HEK293 (cell line): ENCODE data around the gene TMEM187.

Experiments used
- CTCF ChIP-seq: fragments of 450-650 bp; formaldehyde crosslinking; IDR thresholded peaks from 2 replicates; pipeline ENCODE4 v1.5.1; 2016; ENCODE audit warnings: missing biosample characterization, missing genetic modification characterization
- HOXA7 ChIP-seq: sonication (generic); formaldehyde crosslinking; IDR thresholded peaks from 2 replicates; pipeline ENCODE4 v1.8.1; 2022; ENCODE audit warnings: missing genetic modification reagents, borderline replicate concordance
- RBAK ChIP-seq: fragments of 450-650 bp; formaldehyde crosslinking; IDR thresholded peaks from 2 replicates; pipeline ENCODE4 v1.5.1; 2016; ENCODE audit warnings: missing biosample characterization, missing genetic modification characterization
- YY1 ChIP-seq: fragments of 450-650 bp; formaldehyde crosslinking; IDR thresholded peaks from 2 replicates; pipeline ENCODE4 v1.5.1; 2018; ENCODE audit warnings: missing biosample characterization, missing genetic modification characterization
- ZBTB1 ChIP-seq: fragments of 450-650 bp; formaldehyde crosslinking; IDR thresholded peaks from 2 replicates; pipeline ENCODE4 v1.5.1; 2016; ENCODE audit warnings: missing biosample characterization, missing genetic modification characterization
- ZBTB11 ChIP-seq: fragments of 450-650 bp; formaldehyde crosslinking; conservative IDR thresholded peaks from 2 replicates; pipeline ENCODE4 v1.5.1; 2016; ENCODE audit warnings: low read depth, missing biosample characterization, missing genetic modification characterization
- ZFP3 ChIP-seq: fragments of 450-650 bp; formaldehyde crosslinking; IDR thresholded peaks from 2 replicates; pipeline ENCODE4 v1.5.1; 2016; ENCODE audit warnings: low read depth, missing biosample characterization, missing genetic modification characterization
- ZNF266 ChIP-seq: fragments of 450-650 bp; formaldehyde crosslinking; IDR thresholded peaks from 2 replicates; pipeline ENCODE4 v1.5.1; 2016; ENCODE audit warnings: missing biosample characterization, missing genetic modification characterization, low read depth
- ZNF335 ChIP-seq: fragments of 450-650 bp; formaldehyde crosslinking; conservative IDR thresholded peaks from 2 replicates; pipeline ENCODE4 v1.5.1; 2016; ENCODE audit warnings: missing biosample characterization, missing genetic modification characterization
- ZNF354C ChIP-seq: fragments of 450-650 bp; formaldehyde crosslinking; IDR thresholded peaks from 2 replicates; pipeline ENCODE4 v1.5.1; 2016; ENCODE audit warnings: missing biosample characterization, missing genetic modification characterization, low read depth, borderline replicate concordance
- ZNF366 ChIP-seq: fragments of 450-650 bp; formaldehyde crosslinking; conservative IDR thresholded peaks from 2 replicates; pipeline ENCODE4 v1.5.1; 2016; ENCODE audit warnings: missing biosample characterization, missing genetic modification characterization
- ZNF37A ChIP-seq: fragments of 450-650 bp; IDR thresholded peaks from 2 replicates; pipeline ENCODE4 v1.5.1; 2018; ENCODE audit warnings: missing biosample characterization, missing genetic modification characterization
- ZNF416 ChIP-seq: fragments of 450-650 bp; formaldehyde crosslinking; IDR thresholded peaks from 2 replicates; pipeline ENCODE4 v1.5.1; 2016; ENCODE audit warnings: missing biosample characterization, missing genetic modification characterization
- ZNF423 ChIP-seq: fragments of 450-650 bp; formaldehyde crosslinking; IDR thresholded peaks from 2 replicates; pipeline ENCODE4 v1.5.1; 2016; ENCODE audit warnings: missing biosample characterization, missing genetic modification characterization
- ZNF426 ChIP-seq: fragments of 450-650 bp; formaldehyde crosslinking; IDR thresholded peaks from 2 replicates; pipeline ENCODE4 v1.5.1; 2017; ENCODE audit warnings: missing biosample characterization, missing genetic modification characterization, mild to moderate bottlenecking, inconsistent platforms, moderate library complexity
- ZNF48 ChIP-seq: fragments of 450-650 bp; formaldehyde crosslinking; IDR thresholded peaks from 2 replicates; pipeline ENCODE4 v1.5.1; 2016; ENCODE audit warnings: missing biosample characterization, missing genetic modification characterization
- ZNF530 ChIP-seq: fragments of 450-650 bp; formaldehyde crosslinking; IDR thresholded peaks from 2 replicates; pipeline ENCODE4 v1.5.1; 2016; ENCODE audit warnings: low read depth, missing biosample characterization, missing genetic modification characterization
- ZNF558 ChIP-seq: fragments of 450-650 bp; formaldehyde crosslinking; IDR thresholded peaks from 2 replicates; pipeline ENCODE4 v1.5.1; 2016; ENCODE audit warnings: missing biosample characterization, missing genetic modification characterization
- ZNF596 ChIP-seq: fragments of 450-650 bp; IDR thresholded peaks from 2 replicates; pipeline ENCODE4 v1.5.0; 2018; ENCODE audit warnings: missing biosample characterization, mild to moderate bottlenecking, missing genetic modification characterization, moderate library complexity
- ZNF600 ChIP-seq: fragments of 450-650 bp; formaldehyde crosslinking; IDR thresholded peaks from 2 replicates; pipeline ENCODE4 v1.5.1; 2016; ENCODE audit warnings: missing biosample characterization, missing genetic modification characterization
- ZNF660 ChIP-seq: fragments of 450-650 bp; IDR thresholded peaks from 2 replicates; pipeline ENCODE4 v1.5.1; 2018; ENCODE audit warnings: missing biosample characterization, mild to moderate bottlenecking, missing genetic modification characterization
- ZNF670 ChIP-seq: fragments of 450-650 bp; formaldehyde crosslinking; IDR thresholded peaks from 2 replicates; pipeline ENCODE4 v1.5.1; 2016; ENCODE audit warnings: missing biosample characterization, missing genetic modification characterization, low read depth
- ZNF701 ChIP-seq: fragments of 450-650 bp; formaldehyde crosslinking; IDR thresholded peaks from 2 replicates; pipeline ENCODE4 v1.5.1; 2016; ENCODE audit warnings: missing biosample characterization, missing genetic modification characterization
- TF ChIP-seq, protein P1 (sequence below): fragments of 450-650 bp; formaldehyde crosslinking; IDR thresholded peaks from 2 replicates; pipeline ENCODE4 v1.5.1; 2016; ENCODE audit warnings: missing biosample characterization, missing genetic modification characterization
- TF ChIP-seq, protein P2 (sequence below): fragments of 450-650 bp; formaldehyde crosslinking; IDR thresholded peaks from 2 replicates; pipeline ENCODE4 v1.5.1; 2016; ENCODE audit warnings: missing biosample characterization, missing genetic modification characterization, borderline replicate concordance
- TF ChIP-seq, protein P3 (sequence below): fragments of 450-650 bp; formaldehyde crosslinking; IDR thresholded peaks from 2 replicates; pipeline ENCODE4 v1.5.1; 2016; ENCODE audit warnings: missing biosample characterization, missing genetic modification characterization
- TF ChIP-seq, protein P4 (sequence below): fragments of 450-650 bp; IDR thresholded peaks from 2 replicates; pipeline ENCODE4 v1.5.1; 2018; ENCODE audit warnings: missing biosample characterization, missing genetic modification characterization

TMEM187 gene

GRCh38 chrX:153972368-153973126 is at the start of gene TMEM187 (continued):
- no peak for TF ChIP-seq CTCF
- TF ChIP-seq ZNF354C (tag by site-specific recombination) = no peak
- TF ChIP-seq, protein P1, sequence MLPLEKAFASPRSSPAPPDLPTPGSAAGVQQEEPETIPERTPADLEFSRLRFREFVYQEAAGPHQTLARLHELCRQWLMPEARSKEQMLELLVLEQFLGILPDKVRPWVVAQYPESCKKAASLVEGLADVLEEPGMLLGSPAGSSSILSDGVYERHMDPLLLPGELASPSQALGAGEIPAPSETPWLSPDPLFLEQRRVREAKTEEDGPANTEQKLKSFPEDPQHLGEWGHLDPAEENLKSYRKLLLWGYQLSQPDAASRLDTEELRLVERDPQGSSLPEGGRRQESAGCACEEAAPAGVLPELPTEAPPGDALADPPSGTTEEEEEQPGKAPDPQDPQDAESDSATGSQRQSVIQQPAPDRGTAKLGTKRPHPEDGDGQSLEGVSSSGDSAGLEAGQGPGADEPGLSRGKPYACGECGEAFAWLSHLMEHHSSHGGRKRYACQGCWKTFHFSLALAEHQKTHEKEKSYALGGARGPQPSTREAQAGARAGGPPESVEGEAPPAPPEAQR (tag by site-specific recombination) = no peak
- no peak for TF ChIP-seq ZNF416
- TF ChIP-seq, protein P2, sequence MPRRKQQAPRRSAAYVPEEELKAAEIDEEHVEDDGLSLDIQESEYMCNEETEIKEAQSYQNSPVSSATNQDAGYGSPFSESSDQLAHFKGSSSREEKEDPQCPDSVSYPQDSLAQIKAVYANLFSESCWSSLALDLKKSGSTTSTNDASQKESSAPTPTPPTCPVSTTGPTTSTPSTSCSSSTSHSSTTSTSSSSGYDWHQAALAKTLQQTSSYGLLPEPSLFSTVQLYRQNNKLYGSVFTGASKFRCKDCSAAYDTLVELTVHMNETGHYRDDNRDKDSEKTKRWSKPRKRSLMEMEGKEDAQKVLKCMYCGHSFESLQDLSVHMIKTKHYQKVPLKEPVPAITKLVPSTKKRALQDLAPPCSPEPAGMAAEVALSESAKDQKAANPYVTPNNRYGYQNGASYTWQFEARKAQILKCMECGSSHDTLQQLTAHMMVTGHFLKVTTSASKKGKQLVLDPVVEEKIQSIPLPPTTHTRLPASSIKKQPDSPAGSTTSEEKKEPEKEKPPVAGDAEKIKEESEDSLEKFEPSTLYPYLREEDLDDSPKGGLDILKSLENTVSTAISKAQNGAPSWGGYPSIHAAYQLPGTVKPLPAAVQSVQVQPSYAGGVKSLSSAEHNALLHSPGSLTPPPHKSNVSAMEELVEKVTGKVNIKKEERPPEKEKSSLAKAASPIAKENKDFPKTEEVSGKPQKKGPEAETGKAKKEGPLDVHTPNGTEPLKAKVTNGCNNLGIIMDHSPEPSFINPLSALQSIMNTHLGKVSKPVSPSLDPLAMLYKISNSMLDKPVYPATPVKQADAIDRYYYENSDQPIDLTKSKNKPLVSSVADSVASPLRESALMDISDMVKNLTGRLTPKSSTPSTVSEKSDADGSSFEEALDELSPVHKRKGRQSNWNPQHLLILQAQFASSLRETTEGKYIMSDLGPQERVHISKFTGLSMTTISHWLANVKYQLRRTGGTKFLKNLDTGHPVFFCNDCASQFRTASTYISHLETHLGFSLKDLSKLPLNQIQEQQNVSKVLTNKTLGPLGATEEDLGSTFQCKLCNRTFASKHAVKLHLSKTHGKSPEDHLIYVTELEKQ = no peak
- no peak for TF ChIP-seq ZNF558
- no peak for TF ChIP-seq YY1
- no peak for TF ChIP-seq ZNF366 (tag by site-specific recombination)
- no peak for TF ChIP-seq ZNF335 (tag by site-specific recombination)
- no peak for TF ChIP-seq ZNF266 (tag by site-specific recombination)
- TF ChIP-seq, protein P3, sequence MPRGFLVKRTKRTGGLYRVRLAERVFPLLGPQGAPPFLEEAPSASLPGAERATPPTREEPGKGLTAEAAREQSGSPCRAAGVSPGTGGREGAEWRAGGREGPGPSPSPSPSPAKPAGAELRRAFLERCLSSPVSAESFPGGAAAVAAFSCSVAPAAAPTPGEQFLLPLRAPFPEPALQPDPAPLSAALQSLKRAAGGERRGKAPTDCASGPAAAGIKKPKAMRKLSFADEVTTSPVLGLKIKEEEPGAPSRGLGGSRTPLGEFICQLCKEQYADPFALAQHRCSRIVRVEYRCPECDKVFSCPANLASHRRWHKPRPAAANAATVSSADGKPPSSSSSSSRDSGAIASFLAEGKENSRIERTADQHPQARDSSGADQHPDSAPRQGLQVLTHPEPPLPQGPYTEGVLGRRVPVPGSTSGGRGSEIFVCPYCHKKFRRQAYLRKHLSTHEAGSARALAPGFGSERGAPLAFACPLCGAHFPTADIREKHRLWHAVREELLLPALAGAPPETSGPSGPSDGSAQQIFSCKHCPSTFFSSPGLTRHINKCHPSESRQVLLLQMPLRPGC (tag by site-specific recombination) = no peak
- no peak for TF ChIP-seq ZNF530 (tag by site-specific recombination)
- TF ChIP-seq ZNF660 (tag by site-specific recombination) = peak; percentile 56; the same call in 1 of the 2 replicates
- no peak for TF ChIP-seq ZNF701
- TF ChIP-seq, protein P4, sequence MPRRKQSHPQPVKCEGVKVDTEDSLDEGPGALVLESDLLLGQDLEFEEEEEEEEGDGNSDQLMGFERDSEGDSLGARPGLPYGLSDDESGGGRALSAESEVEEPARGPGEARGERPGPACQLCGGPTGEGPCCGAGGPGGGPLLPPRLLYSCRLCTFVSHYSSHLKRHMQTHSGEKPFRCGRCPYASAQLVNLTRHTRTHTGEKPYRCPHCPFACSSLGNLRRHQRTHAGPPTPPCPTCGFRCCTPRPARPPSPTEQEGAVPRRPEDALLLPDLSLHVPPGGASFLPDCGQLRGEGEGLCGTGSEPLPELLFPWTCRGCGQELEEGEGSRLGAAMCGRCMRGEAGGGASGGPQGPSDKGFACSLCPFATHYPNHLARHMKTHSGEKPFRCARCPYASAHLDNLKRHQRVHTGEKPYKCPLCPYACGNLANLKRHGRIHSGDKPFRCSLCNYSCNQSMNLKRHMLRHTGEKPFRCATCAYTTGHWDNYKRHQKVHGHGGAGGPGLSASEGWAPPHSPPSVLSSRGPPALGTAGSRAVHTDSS (tag by site-specific recombination) = no peak
- TF ChIP-seq HOXA7 (CRISPR knock-in tag) = no peak
- no peak for TF ChIP-seq ZBTB11
- no peak for TF ChIP-seq ZNF48 (tag by site-specific recombination)
- no peak for TF ChIP-seq ZBTB1 (tag by site-specific recombination)
- TF ChIP-seq ZNF37A = peak; percentile 71
- no peak; the same call in 1 of the 2 replicates for TF ChIP-seq ZNF596 (tag by site-specific recombination)
- no peak for TF ChIP-seq ZNF670
- no peak for TF ChIP-seq ZNF426 (tag by site-specific recombination)
- TF ChIP-seq ZFP3 (tag by site-specific recombination) = no peak
- no peak for TF ChIP-seq RBAK
- no peak for TF ChIP-seq ZNF600
- TF ChIP-seq ZNF423 = no peak
